HG03439 (cell line): ENCODE results near the gene PREPL.
"Not testable (repeated sequence)": the region's sequence is repeated elsewhere in the genome, so short reads cannot be mapped to it uniquely, and the experiment has no call there.

ENCODE experiments used
- ATAC-seq: cut with Tn5 transposase; IDR thresholded peaks from one replicate; pipeline ENCODE4 v1.9.1; 2021; ENCODE audit warnings: mild to moderate bottlenecking, moderate library complexity; ENCODE audit not compliant: unreplicated experiment

The PREPL gene

DNA sequence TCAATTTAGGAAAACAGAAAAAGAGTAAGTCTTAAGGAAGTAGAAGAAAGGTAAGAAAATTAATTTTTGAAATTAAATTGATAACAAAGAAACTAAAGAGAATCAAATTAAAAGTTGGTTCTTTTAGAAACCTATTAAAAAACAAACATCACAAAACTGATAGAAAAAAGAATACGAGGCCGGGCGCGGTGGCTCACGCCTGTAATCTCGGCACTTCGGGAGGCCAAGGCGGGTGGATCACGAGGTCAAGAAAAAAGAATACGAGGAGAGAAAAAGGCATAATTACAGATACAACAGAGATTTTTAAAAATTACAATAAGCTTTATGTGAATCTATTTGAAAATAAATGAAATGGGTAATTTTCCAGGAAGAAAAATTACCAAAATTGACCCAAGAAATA, 11.8 kb downstream of the PREPL start:
- no peak for ATAC-seq

GRCh38 chr2:44348400-44348799, 12.9 kb downstream of the PREPL start:
- ATAC-seq: no peak

GRCh38 chr2:44347526-44347925, 13.8 kb downstream of the PREPL start:
- no peak for ATAC-seq

- ATAC-seq: no peak
Observed at GRCh38 chr2:44342854-44343253, 18.4 kb downstream of the PREPL start.

GRCh38 chr2:44335806-44336538, 25.3 kb downstream of the PREPL start:
- no peak for ATAC-seq

- ATAC-seq: no peak
Observed at GRCh38 chr2:44333994-44334393, 27.3 kb downstream of the PREPL start.

DNA sequence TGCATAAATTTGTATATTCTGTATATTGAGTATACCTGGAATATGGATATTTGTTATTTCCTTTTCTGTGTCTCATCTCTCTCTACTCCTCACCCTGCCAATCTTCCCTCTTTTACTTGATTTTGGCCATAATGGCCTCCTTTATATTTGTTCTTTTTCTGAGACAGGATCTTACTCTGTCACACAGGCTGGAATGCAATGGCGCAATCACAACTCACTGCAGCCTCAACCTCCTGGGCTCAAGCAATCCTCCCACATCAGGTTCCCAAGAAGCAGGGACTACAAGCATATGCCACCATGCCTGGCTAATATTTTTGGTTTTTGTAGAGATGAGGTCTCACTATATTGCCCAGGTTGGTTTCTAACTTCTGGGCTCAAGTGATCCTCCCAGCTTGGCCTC, 30.5 kb downstream of the PREPL start:
- no peak for ATAC-seq

GRCh38 chr2:44329343-44329742, 32.0 kb downstream of the PREPL start:
- no peak for ATAC-seq

DNA sequence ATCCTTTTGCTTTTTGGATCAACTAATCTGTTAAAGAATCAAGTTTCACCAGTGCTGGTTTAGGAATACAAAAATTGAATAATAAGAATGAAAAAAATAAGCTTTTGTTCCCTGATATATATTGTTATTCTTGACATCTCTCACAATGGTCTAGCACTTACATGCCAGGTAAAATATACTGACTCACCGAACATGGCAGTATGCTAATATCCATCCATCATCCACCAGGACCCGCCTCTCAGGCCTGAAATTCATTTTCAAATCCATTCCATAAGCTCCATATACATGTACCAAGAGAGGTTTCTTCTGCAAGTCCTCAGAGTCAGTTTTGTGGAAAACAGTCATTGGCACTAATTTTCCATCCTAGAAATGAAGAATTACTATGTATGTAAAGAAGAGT, 32.5 kb downstream of the PREPL start:
- ATAC-seq: no peak

DNA sequence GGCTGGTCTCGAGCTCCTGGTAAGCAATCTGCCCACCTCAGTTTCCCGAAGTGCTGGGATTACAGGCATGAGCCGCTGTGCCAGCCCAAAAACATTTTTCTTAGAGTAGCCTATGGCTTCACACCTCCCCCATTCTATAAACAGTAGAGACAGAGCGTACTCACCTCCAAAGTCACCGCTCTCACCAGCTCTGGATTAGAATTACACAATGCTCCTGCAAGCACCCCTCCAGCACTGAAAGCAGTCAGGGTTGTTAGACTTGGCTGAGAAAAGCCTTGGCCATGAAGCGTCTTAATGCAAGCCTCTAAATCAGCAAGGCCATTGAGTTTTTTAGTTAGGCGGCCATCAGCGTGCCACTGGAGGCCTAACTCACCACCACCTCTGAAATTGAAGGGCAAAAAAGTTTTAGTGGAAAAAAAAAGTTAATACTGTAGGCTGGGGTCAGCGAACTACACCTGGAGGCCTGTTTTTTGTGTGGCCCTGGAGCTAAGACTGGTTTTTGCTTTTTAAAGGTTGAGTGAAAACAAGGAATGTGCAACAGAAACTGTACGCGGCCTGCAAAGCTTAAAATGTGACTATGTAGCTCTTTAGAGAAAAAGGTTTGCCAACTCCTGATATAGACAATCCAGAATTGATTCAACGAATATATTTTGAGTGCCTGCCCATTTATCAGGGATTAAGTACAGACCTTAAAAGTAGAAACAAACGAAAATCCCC, 34.6 kb downstream of the PREPL start:
- no peak for ATAC-seq

- ATAC-seq: no peak
Observed at GRCh38 chr2:44325897-44326296, 35.4 kb downstream of the PREPL start.

GRCh38 chr2:44324971-44325426, 36.3 kb downstream of the PREPL start:
- ATAC-seq: no peak

- ATAC-seq: no peak
Observed at GRCh38 chr2:44321360-44321759, 39.9 kb downstream of the PREPL start.

DNA sequence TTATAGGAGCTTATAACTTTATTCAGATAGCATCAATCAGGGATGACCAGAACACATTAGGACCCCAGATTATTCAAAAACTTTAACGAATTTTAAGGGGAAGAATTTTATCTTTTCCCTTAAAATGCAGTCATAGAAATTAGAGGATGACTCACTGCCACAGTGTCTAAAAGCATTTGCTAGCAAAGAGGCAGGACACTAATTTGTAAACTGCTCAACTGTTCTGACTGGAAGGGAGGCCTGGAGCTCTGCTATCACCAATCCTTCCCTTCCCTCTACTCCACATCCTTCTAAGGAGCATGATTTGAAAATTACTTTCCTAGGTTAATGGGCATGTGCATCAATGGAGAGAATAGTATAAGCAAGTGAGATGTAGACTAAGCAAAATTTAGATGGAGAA, 40.5 kb downstream of the PREPL start:
- no peak for ATAC-seq

GRCh38 chr2:44315945-44316344, 45.3 kb downstream of the PREPL start:
- no peak for ATAC-seq

DNA sequence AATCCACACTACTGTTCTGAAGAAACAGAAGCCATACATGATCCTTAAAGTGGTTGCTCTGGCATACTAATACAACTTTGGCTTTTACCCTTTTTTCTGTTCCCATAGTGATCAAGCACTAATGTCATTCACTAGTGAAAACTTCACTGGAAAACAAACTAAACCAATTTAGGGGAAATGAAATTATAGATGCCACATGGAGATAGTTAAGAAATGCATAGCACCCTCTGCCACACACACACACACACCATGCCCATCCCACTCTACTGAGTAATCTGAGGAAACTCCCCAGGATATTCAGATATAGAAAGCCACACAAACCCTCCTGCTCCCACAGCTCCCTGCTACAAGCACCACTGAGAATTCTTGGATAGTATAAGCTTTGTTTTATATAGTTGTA, 46.9 kb downstream of the PREPL start:
- no peak for ATAC-seq

DNA sequence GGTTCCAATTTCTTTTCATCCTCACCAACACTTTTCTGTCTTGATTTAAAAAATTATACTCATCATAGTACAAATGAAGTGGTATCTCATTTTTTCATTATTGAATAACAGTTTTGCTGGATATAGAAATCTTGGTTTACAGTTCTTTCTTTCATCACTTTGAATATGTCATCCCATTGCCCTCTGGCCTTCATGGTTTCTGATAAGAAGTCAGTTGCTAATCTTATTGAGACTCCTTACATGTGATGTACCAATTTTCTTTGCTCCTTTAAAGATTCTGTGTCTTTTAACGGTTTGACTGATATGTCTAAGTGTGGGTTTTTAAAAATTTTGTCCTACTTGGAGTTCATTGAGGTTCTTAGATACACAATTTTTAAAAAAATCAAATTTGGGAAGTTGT, 51.0 kb downstream of the PREPL start:
- no peak for ATAC-seq

DNA sequence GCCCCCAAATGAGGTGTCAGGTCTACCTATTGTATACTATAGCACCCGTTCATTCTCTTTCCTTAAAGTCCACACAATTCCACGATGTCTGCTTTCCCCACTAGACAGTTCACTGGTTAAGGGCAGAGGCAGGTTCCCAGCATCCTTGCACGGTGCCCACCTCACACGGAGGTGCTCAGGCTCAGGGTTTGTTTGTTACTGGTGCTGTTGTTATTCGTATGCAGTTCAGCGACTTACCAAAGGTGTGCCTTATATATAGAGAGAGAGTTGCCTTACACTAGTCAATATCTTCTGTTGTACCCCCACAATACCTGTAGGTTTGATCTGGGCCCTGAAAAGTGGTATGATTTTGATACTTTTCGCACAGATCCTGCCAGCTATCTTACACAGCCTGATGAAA, 55.4 kb downstream of the PREPL start:
- no peak for ATAC-seq

GRCh38 chr2:44304258-44304657, 57.0 kb downstream of the PREPL start:
- ATAC-seq: no peak

- not testable (repeated sequence) for ATAC-seq
Observed at GRCh38 chr2:44303766-44304165, 57.5 kb downstream of the PREPL start.

DNA sequence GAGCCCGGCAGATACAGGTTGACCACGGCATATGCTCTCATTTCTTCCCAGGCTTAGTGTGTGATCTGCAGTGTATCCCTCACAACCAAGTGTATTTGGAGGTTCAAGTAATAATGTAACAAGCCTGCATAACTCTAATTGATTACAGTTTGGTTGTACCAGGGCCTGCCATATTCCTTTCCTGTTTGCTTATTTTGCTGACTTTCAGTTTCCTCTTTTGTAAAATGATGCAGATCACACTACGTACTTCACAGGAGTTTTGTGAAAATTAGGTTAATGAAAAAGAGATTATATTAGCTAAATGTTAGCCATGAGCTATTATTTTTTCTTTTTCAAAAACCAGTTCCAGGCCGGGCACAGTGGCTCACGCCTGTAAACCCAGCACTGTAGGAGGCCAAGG, 60.2 kb downstream of the PREPL start:
- no peak for ATAC-seq

GRCh38 chr2:44299635-44300034, 61.7 kb downstream of the PREPL start:
- ATAC-seq: no peak

GRCh38 chr2:44297431-44297830, 63.9 kb downstream of the PREPL start:
- no peak for ATAC-seq
